ENCODE data around the gene ABI1. TPM values are rescaled to one million over a fixed set of nuclear protein-coding genes. Genes with fewer than 3 reads are reported as not detected.

ABI1 gene
- total and polyA plus RNA-seq, 2 of the 4 experiments (the other 2 are of a cell fraction): 49.6 to 71.3 TPM

DNA sequence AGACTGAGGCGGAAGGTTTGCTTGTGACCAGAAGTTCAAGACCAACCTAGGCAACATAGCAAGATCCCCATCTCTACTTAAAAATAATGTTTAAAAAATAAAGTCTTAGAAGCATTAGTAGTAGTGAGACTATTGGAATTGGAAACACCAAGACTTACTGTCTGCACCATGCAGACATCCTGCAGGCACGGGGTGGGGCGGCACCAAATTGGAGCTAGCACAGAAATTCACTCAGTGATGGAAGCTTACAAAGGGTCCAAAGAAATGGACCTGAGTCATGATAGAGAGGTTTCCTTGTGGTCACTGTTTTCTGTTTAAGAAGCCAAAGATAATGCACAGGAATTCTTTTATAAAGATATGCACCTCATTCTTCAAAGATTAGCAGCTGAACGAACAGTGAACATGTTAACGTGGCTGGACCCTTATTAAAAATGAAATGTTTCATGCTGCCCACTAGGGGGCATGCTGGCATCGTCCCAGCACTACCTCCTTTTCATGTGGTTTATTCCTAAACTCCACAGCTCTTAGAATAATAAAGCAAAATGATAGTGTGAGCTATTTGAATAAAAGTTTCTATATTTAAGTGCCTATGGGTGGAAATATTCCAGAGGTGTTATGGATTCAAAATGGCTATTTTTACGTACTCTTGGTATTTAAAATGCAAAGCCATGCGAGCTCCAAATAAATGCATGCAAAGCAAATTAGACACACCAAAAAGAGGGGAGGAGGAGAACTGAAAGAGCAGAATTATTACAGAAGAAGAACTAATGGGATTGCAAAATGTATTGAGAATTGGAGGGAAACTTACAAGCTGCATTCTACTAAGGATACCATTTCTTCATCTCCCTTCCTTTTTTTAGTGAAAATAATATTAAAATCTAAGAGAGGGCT is 134.7 kb downstream of the ABI1 start:
- no peaks in the 10 kb centered on the region for H3K27me3 ChIP-seq (ENCODE audit: control insufficient read depth, insufficient read depth, low read length)
- ChIA-PET POLR2A (ENCODE audit: unreplicated experiment) (no interaction called here), CTCF (interaction anchor here (0.5 to 2.5 kb wide), 21 partner anchors 8 to 331 kb away, joined by 3 to 44 read pairs (median 4); partner anchors contain the start of genes ABI1 and PDSS1)
- peak; percentile 67 for DNase-seq
- TF ChIP-seq NFE2L2 (IDR thresholded peaks at IDR 0.05; ENCODE audit: low read depth, low read length) (no peak), MAFK (IDR thresholded peaks at IDR 0.05; ENCODE audit: low read depth, low read length) (no peak), FOS (IDR thresholded peaks at IDR 0.05; ENCODE audit: low read depth, low read length) (no peak), RAD21 (IDR thresholded peaks at IDR 0.05; ENCODE audit: low read length) (peak; percentile 85), CTCF (conservative IDR thresholded peaks at IDR 0.05; ENCODE audit: low read depth, low read length) (peak; percentile 84), ELK1 (IDR thresholded peaks at IDR 0.05; ENCODE audit: borderline replicate concordance, low read depth, low read length) (no peak), MXI1 (IDR thresholded peaks at IDR 0.05; ENCODE audit: borderline replicate concordance, low read depth, low read length) (no peak), CHD1 (IDR thresholded peaks at IDR 0.05; ENCODE audit: low read depth, low read length) (no peak), BHLHE40 (IDR thresholded peaks at IDR 0.05; ENCODE audit: low read depth, low read length) (no peak), SMC3 (IDR thresholded peaks at IDR 0.05; ENCODE audit: low read depth, low read length) (peak; percentile 91)
- H3K9me1 ChIP-seq (ENCODE audit: insufficient read depth, low read length): no peaks in the 10 kb centered on the region
- dilution Hi-C loops (cut with HindIII; ENCODE audit: low sequenced_read_pairs, unreplicated experiment) (no loop called here), intact Hi-C loops (cut with micrococcal nuclease) (loop anchor here (1.0 kb wide), 3 partner anchors 32 to 156 kb away; no protein-coding TSS in a partner anchor), in situ Hi-C loops (cut with MboI; ENCODE audit: low sequenced_read_pairs) (no loop called here)
- H3K4me3 ChIP-seq (ENCODE audit: insufficient read depth, low read depth, low read length): no peak overlapping the region
- no peaks in the 10 kb centered on the region for H3K4me1 ChIP-seq (ENCODE audit: control insufficient read depth, insufficient read depth, low read length)
- H3K18ac ChIP-seq (ENCODE audit: low read depth, low read length): no peak overlapping the region
- H4K8ac ChIP-seq (ENCODE audit: low read depth in 2 of 2, low read length in 2 of 2): no peak overlapping the region
- no peaks in the 10 kb centered on the region for H3K79me1 ChIP-seq (ENCODE audit: low read depth in 1 of 2, low read length in 2 of 2)
- 100% methylated on average over 1 of the region's 8 CpGs; no CpG with 5 or more reads in 1 of the 2 experiments for WGBS, 2 experiments (ENCODE audit: extremely low coverage in 2 of 2, insufficient read length in 1 of 2)
- no peak overlapping the region for H2BK20ac ChIP-seq (ENCODE audit: low read depth, low read length)
- no peak overlapping the region for H3K14ac ChIP-seq (replicated peaks; ENCODE audit: low read depth, low read length)
- no peak overlapping the region for H2AK5ac ChIP-seq (ENCODE audit: low read depth, low read length)
- no peak overlapping the region for H3K9ac ChIP-seq (ENCODE audit: low read depth, low read length)
- BruUV-seq (replicated peaks): no TSS peak
- ATAC-seq (ENCODE audit: low read depth): peak; percentile 81
- no peak overlapping the region for H4K91ac ChIP-seq (ENCODE audit: insufficient read depth, low read depth, low read length)
- no peak overlapping the region for H2AFZ ChIP-seq (replicated peaks; ENCODE audit: low read length, poor library complexity)
- H2BK5ac ChIP-seq (ENCODE audit: low read depth, low read length, poor library complexity, severe bottlenecking): no peak overlapping the region
- H2BK120ac ChIP-seq (ENCODE audit: low read depth, low read length): no peak overlapping the region
- peaks cover 15% of the 10 kb centered on the region for H3K36me3 ChIP-seq (ENCODE audit: control insufficient read depth, insufficient read depth, low read length)
- H3K27ac ChIP-seq (ENCODE audit: insufficient read depth, low read length): no peak overlapping the region
- no peak overlapping the region for H3K4ac ChIP-seq (ENCODE audit: low read depth, low read length)
- H2AK9ac ChIP-seq (replicated peaks; ENCODE audit: low read depth, low read length, poor library complexity): no peak overlapping the region
- no peak overlapping the region for H2BK15ac ChIP-seq (ENCODE audit: low read depth, low read length)
- no peaks in the 10 kb centered on the region for H4K20me1 ChIP-seq (ENCODE audit: insufficient read depth, low read length)
- no peak overlapping the region for H3K4me2 ChIP-seq (ENCODE audit: low read depth, low read length)
- H3K23ac ChIP-seq (ENCODE audit: low read depth, low read length): no peak overlapping the region
- H3K56ac ChIP-seq (ENCODE audit: extremely low read depth, insufficient read depth, low read length): no peak overlapping the region
- no peaks in the 10 kb centered on the region for H3K9me3 ChIP-seq (ENCODE audit: control insufficient read depth, insufficient read depth, low read length)
- H4K5ac ChIP-seq (ENCODE audit: low read depth, low read length): no peak overlapping the region
